Measurements from ENCODE around the gene ZNF483. TPM values are rescaled to one million over a fixed set of nuclear protein-coding genes. Genes with fewer than 3 reads are reported as not detected.
"Not testable (repeated sequence)": the region's sequence is repeated elsewhere in the genome, so short reads cannot be mapped to it uniquely, and the experiment has no call there.

ZNF483 gene
- total and polyA plus RNA-seq, 4 donors = 0.03 to 2.5 (median 0.65) TPM

DNA sequence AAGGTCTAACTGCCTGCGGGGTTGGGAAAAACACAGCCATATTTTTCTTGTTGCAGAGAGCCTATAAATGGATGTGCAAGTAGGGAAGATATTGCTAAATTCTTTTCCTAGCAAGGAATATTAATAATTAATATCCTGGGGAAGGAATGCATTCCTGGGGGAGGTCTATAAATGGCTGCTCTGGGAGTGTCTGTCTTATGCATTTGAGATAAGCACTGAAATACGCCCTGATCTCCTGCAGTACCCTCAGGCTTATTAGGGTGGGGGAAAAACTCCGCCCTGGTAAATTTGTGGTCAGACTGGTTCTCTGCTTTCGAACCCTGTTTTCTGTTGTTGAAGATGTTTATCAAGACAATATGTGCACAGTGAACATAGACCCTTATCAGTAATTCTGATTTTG, 43.1 kb downstream of the ZNF483 start:
- DNase-seq (ENCODE audit: low spot score) = not testable (repeated sequence)

DNA sequence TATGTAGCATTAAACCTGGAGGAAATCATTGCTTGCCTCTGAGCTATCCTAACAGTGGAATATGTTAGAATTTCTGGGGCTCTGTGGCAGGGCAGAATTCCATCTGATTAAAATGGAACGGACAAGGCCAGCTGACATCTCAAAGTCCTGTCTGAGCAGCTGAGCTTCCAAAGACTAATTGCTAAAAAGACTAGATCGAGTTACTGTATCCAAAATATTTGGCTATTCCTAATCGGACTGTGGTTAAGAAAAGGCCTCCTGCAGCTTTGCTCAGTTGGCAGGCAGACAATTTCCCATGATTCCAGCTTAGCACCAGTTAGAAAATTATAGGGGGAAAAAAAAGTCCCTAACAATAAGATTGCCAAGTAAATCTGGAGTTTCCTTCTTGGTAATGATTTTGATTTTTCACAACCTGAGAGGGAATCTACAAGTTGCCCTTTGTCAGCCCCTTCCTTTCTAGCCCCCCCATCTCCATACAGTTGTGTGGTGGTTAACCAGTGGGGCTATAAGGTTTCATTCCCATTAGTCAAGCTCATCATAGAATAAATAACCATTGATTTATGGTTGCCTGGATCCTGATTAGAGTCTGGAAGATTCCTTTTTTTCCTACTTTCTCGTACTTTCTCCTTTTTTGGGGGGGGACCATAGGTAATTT, 48.1 kb downstream of the ZNF483 start:
- no peak for TF ChIP-seq ZBTB33 (IDR thresholded peaks at IDR 0.05)
- TF ChIP-seq HNF4A (conservative IDR thresholded peaks at IDR 0.05) = peak in 1 of 2 donors; percentile 10
- Histone ChIP-seq H3K4me1 (ENCODE audit: control insufficient read depth in 4 of 4, insufficient read depth in 4 of 4, low read length in 3 of 4) (peaks cover 0 to 17% (median 7%) of the 10 kb centered on the region in 4 donors), H3K9me3 (ENCODE audit: control insufficient read depth in 4 of 4, low read length in 3 of 4) (no peaks in the 10 kb centered on the region), H3K9ac (ENCODE audit: low read depth in 1 of 2, low read length in 2 of 2) (no peak overlapping the region), H3K27me3 (ENCODE audit: control insufficient read depth in 4 of 4, insufficient read depth in 4 of 4, low read length in 3 of 4) (no peaks in the 10 kb centered on the region), H3K36me3 (ENCODE audit: control insufficient read depth in 4 of 4, insufficient read depth in 3 of 4, low read depth in 1 of 4, low read length in 3 of 4) (peaks cover 29 to 84% (median 72%) of the 10 kb centered on the region in 4 donors), H3K27ac (ENCODE audit: low read depth in 1 of 2, low read length in 2 of 2) (peak overlapping the region in 1 of 2 donors; percentile 37), H3K4me3 (ENCODE audit: low read depth in 1 of 3, low read length in 3 of 3) (no peak overlapping the region)
- WGBS = 43% methylated on average over 4 of the region's 4 CpGs
- no peak for DNase-seq (ENCODE audit: low spot score)

More for the DNA sequence above, 43.1 kb downstream of the ZNF483 start:
- not testable (repeated sequence) for H3K9me3 ChIP-seq (ENCODE audit: control insufficient read depth in 4 of 4, low read length in 3 of 4); H3K4me3 ChIP-seq (ENCODE audit: low read depth in 1 of 3, low read length in 3 of 3); H3K9ac ChIP-seq (ENCODE audit: low read depth in 1 of 2, low read length in 2 of 2); H3K27me3 ChIP-seq (ENCODE audit: control insufficient read depth in 4 of 4, insufficient read depth in 4 of 4, low read length in 3 of 4); H3K27ac ChIP-seq (ENCODE audit: low read depth in 1 of 2, low read length in 2 of 2)
- peaks cover 21 to 75% (median 63%) of the 10 kb centered on the region in 4 donors for H3K36me3 ChIP-seq (ENCODE audit: control insufficient read depth in 4 of 4, insufficient read depth in 3 of 4, low read depth in 1 of 4, low read length in 3 of 4)
- peaks cover 0 to 15% (median 3%) of the 10 kb centered on the region in 4 donors for H3K4me1 ChIP-seq (ENCODE audit: control insufficient read depth in 4 of 4, insufficient read depth in 4 of 4, low read length in 3 of 4)
- WGBS = 86% methylated on average over 4 of the region's 4 CpGs

DNA sequence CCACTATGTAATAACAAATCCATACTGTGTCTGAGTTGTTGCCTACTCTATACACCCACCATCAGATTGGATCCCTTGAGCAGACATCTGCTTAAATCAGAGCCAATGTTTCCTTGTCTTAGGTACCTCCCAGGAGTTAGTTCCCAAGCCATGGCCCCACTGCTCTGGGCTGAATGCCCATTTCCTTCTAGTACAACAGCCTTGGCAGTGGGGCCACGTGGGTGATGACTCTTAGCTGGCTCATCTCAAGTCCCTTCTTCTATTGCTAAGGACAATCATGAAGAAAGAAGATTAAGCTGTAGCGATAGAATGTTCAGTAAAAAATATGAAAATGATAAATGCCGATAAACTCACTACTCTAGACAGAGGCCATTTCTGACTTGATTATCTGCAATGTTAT, 57.9 kb downstream of the ZNF483 start:
- no peaks in the 10 kb centered on the region for H3K27me3 ChIP-seq (ENCODE audit: control insufficient read depth in 4 of 4, insufficient read depth in 4 of 4, low read length in 3 of 4)
- H3K9me3 ChIP-seq (ENCODE audit: control insufficient read depth in 4 of 4, low read length in 3 of 4) = no peaks in the 10 kb centered on the region
- peaks cover 0 to 3% (median under 1%) of the 10 kb centered on the region in 4 donors for H3K4me1 ChIP-seq (ENCODE audit: control insufficient read depth in 4 of 4, insufficient read depth in 4 of 4, low read length in 3 of 4)
- H3K36me3 ChIP-seq (ENCODE audit: control insufficient read depth in 4 of 4, insufficient read depth in 3 of 4, low read depth in 1 of 4, low read length in 3 of 4) = peaks cover 3 to 85% (median 75%) of the 10 kb centered on the region in 4 donors
- WGBS = 72% methylated on average over 3 of the region's 3 CpGs
- no peak for TF ChIP-seq RXRA (IDR thresholded peaks at IDR 0.05)
- TF ChIP-seq JUND (IDR thresholded peaks at IDR 0.05) = no peak
- no peak for TF ChIP-seq HNF4G (IDR thresholded peaks at IDR 0.05)
- TF ChIP-seq, protein P1, sequence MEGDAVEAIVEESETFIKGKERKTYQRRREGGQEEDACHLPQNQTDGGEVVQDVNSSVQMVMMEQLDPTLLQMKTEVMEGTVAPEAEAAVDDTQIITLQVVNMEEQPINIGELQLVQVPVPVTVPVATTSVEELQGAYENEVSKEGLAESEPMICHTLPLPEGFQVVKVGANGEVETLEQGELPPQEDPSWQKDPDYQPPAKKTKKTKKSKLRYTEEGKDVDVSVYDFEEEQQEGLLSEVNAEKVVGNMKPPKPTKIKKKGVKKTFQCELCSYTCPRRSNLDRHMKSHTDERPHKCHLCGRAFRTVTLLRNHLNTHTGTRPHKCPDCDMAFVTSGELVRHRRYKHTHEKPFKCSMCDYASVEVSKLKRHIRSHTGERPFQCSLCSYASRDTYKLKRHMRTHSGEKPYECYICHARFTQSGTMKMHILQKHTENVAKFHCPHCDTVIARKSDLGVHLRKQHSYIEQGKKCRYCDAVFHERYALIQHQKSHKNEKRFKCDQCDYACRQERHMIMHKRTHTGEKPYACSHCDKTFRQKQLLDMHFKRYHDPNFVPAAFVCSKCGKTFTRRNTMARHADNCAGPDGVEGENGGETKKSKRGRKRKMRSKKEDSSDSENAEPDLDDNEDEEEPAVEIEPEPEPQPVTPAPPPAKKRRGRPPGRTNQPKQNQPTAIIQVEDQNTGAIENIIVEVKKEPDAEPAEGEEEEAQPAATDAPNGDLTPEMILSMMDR (IDR thresholded peaks at IDR 0.05; ENCODE audit: low read depth, low read length, missing input control) = no peak
- TF ChIP-seq GABPA (IDR thresholded peaks at IDR 0.05 in 1 of 2, conservative IDR thresholded peaks at IDR 0.05 in 1 of 2) = no peak
- TF ChIP-seq FOXA1 (IDR thresholded peaks at IDR 0.05) = no peak
- no peak for TF ChIP-seq YY1 (IDR thresholded peaks at IDR 0.05)
- TF ChIP-seq, protein P2, sequence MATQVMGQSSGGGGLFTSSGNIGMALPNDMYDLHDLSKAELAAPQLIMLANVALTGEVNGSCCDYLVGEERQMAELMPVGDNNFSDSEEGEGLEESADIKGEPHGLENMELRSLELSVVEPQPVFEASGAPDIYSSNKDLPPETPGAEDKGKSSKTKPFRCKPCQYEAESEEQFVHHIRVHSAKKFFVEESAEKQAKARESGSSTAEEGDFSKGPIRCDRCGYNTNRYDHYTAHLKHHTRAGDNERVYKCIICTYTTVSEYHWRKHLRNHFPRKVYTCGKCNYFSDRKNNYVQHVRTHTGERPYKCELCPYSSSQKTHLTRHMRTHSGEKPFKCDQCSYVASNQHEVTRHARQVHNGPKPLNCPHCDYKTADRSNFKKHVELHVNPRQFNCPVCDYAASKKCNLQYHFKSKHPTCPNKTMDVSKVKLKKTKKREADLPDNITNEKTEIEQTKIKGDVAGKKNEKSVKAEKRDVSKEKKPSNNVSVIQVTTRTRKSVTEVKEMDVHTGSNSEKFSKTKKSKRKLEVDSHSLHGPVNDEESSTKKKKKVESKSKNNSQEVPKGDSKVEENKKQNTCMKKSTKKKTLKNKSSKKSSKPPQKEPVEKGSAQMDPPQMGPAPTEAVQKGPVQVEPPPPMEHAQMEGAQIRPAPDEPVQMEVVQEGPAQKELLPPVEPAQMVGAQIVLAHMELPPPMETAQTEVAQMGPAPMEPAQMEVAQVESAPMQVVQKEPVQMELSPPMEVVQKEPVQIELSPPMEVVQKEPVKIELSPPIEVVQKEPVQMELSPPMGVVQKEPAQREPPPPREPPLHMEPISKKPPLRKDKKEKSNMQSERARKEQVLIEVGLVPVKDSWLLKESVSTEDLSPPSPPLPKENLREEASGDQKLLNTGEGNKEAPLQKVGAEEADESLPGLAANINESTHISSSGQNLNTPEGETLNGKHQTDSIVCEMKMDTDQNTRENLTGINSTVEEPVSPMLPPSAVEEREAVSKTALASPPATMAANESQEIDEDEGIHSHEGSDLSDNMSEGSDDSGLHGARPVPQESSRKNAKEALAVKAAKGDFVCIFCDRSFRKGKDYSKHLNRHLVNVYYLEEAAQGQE (IDR thresholded peaks at IDR 0.05) = no peak
- no peak for TF ChIP-seq FOXA2 (IDR thresholded peaks at IDR 0.05)
- TF ChIP-seq TAF1 (conservative IDR thresholded peaks at IDR 0.05) = no peak
- H3K4me3 ChIP-seq (ENCODE audit: low read depth in 1 of 3, low read length in 3 of 3) = no peak overlapping the region
- no peak overlapping the region for H3K27ac ChIP-seq (ENCODE audit: low read depth in 1 of 2, low read length in 2 of 2)
- no peak for DNase-seq (ENCODE audit: low spot score)
- H3K9ac ChIP-seq (ENCODE audit: low read depth in 1 of 2, low read length in 2 of 2) = no peak overlapping the region
